Hepatocyte (in vitro differentiated cells): ENCODE measurements around the gene RNF141.

Experiments used
- EZH2 ChIP-seq: fragments of 200-600 bp; sonication (generic); IDR thresholded peaks from 2 replicates; pipeline ENCODE4 v1.6.1; 2016; ENCODE audit warnings: antibody characterized with exemption, mild to moderate bottlenecking, borderline replicate concordance
- TF ChIP-seq, protein P1 (sequence below): fragments of 200-600 bp; sonication (generic); IDR thresholded peaks from 2 replicates; pipeline ENCODE4 v1.5.1; 2016; ENCODE audit warnings: antibody characterized with exemption, mild to moderate bottlenecking; ENCODE audit not compliant: poor library complexity

DNA sequence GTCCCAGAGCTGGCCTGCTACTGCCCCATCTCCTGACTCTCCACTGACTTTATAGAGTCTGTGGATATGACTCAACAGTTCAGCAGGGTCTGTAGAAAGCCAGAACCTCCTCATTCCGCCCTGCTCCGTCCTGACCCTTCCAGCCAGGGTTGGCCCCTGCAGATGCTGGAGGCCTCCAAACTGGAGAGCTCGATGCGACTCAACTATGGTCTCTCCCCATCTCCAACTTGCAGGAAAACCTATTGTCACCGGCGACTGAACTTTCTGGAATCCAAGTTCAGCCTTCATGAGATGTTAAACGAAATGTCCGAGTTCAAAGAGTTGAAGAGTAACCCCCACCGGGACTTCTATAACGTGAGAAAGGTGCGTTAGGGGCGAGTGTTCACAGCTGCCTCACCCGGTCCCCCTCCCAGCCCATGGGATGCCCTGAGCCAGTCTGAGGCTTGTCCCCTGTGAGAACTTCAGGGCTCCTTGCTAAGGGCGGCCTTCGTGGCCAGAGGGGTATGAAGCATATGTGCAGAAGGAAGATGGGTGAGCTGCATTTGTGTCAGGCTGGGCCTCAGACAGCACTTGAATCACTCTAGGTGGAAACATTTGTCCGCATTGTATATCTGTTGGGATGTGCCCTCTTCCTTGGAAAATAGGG, 53.9 kb downstream of the RNF141 start:
- TF ChIP-seq EZH2: no peak
- TF ChIP-seq, protein P1, sequence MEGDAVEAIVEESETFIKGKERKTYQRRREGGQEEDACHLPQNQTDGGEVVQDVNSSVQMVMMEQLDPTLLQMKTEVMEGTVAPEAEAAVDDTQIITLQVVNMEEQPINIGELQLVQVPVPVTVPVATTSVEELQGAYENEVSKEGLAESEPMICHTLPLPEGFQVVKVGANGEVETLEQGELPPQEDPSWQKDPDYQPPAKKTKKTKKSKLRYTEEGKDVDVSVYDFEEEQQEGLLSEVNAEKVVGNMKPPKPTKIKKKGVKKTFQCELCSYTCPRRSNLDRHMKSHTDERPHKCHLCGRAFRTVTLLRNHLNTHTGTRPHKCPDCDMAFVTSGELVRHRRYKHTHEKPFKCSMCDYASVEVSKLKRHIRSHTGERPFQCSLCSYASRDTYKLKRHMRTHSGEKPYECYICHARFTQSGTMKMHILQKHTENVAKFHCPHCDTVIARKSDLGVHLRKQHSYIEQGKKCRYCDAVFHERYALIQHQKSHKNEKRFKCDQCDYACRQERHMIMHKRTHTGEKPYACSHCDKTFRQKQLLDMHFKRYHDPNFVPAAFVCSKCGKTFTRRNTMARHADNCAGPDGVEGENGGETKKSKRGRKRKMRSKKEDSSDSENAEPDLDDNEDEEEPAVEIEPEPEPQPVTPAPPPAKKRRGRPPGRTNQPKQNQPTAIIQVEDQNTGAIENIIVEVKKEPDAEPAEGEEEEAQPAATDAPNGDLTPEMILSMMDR: no peak
